LNCaP clone FGC (cell line): Measurements from ENCODE around the gene CCNG2.

Experiments
- DNase-seq: peaks from one replicate; pipeline ENCODE4 v3.0.0-alpha.2; 2011; ENCODE audit warnings: low read depth
- H3K4me3 ChIP-seq: 2 replicates; pipeline ENCODE4 v1.5.1; 2011; ENCODE audit warnings: mild to moderate bottlenecking, low read depth, low read length, control low read depth
- CTCF ChIP-seq: IDR thresholded peaks from 2 replicates; pipeline ENCODE4 v1.5.1; 2012; ENCODE audit warnings: mild to moderate bottlenecking; ENCODE audit not compliant: control insufficient read depth, insufficient read depth; ENCODE audit errors: extremely low read depth

Gene CCNG2

GRCh38 chr4:77184974-77185373, 28.0 kb downstream of the CCNG2 start:
- no peak for DNase-seq
- no peak for TF ChIP-seq CTCF
- no peak overlapping the region for H3K4me3 ChIP-seq

- TF ChIP-seq CTCF = no peak
- DNase-seq = no peak
Measured at GRCh38 chr4:77185686-77186085, 28.7 kb downstream of the CCNG2 start.

GRCh38 chr4:77187322-77187721, 30.3 kb downstream of the CCNG2 start:
- H3K4me3 ChIP-seq = no peak overlapping the region
- TF ChIP-seq CTCF = no peak
- no peak for DNase-seq

More at GRCh38 chr4:77185686-77186085, 28.7 kb downstream of the CCNG2 start:
- H3K4me3 ChIP-seq = no peak overlapping the region

GRCh38 chr4:77188498-77189220, 31.7 kb downstream of the CCNG2 start:
- no peak overlapping the region for H3K4me3 ChIP-seq
- DNase-seq = no peak
- no peak for TF ChIP-seq CTCF

- no peak for DNase-seq
- TF ChIP-seq CTCF = no peak
- H3K4me3 ChIP-seq = no peak overlapping the region
Measured at GRCh38 chr4:77189412-77189811, 32.4 kb downstream of the CCNG2 start.

GRCh38 chr4:77190053-77190452, 33.0 kb downstream of the CCNG2 start:
- no peak for DNase-seq
- H3K4me3 ChIP-seq = no peak overlapping the region
- TF ChIP-seq CTCF = no peak

- DNase-seq = no peak
- no peak for TF ChIP-seq CTCF
- H3K4me3 ChIP-seq = no peak overlapping the region
Measured at GRCh38 chr4:77193046-77193445, 36.0 kb downstream of the CCNG2 start.
